HG03045 (cell line): ENCODE data around the gene SRMS.
"Not testable (repeated sequence)": the region's sequence is repeated elsewhere in the genome, so short reads cannot be mapped to it uniquely, and the experiment has no call there.

Experiments used
- ATAC-seq: cut with Tn5 transposase; IDR thresholded peaks from one replicate; pipeline ENCODE4 v1.9.1; 2021; ENCODE audit warnings: mild to moderate bottlenecking, moderate library complexity; ENCODE audit not compliant: unreplicated experiment

The SRMS gene

GRCh38 chr20:63566395-63567135, 19.0 kb upstream of the SRMS start:
- ATAC-seq: no peak

GRCh38 chr20:63565699-63566335, 18.3 kb upstream of the SRMS start:
- no peak for ATAC-seq

GRCh38 chr20:63565021-63565698, 17.6 kb upstream of the SRMS start:
- ATAC-seq: no peak

GRCh38 chr20:63564036-63564810, 16.7 kb upstream of the SRMS start:
- no peak for ATAC-seq

- no peak for ATAC-seq
Measured at GRCh38 chr20:63563225-63563935, 15.8 kb upstream of the SRMS start.

- ATAC-seq: no peak
Measured at GRCh38 chr20:63562461-63563224, 15.1 kb upstream of the SRMS start.

- ATAC-seq: no peak
Measured at GRCh38 chr20:63561624-63562396, 14.3 kb upstream of the SRMS start.

- ATAC-seq: no peak
Measured at GRCh38 chr20:63560856-63561609, 13.5 kb upstream of the SRMS start.

GRCh38 chr20:63560333-63560805, 12.8 kb upstream of the SRMS start:
- no peak for ATAC-seq

- not testable (repeated sequence) for ATAC-seq
Measured at GRCh38 chr20:63559485-63560332, 12.2 kb upstream of the SRMS start.

GRCh38 chr20:63558804-63559484, 11.4 kb upstream of the SRMS start:
- no peak for ATAC-seq

GRCh38 chr20:63557481-63557891, 9.9 kb upstream of the SRMS start:
- no peak for ATAC-seq

- ATAC-seq: no peak
Measured at GRCh38 chr20:63556873-63557478, 9.4 kb upstream of the SRMS start.

- ATAC-seq: no peak
Measured at GRCh38 chr20:63555661-63556381, 8.3 kb upstream of the SRMS start.

GRCh38 chr20:63554361-63555278, 7.1 kb upstream of the SRMS start:
- ATAC-seq: no peak
